HepG2 (cell line): ENCODE data around the gene HACD1. TPM values are rescaled to one million over a fixed set of nuclear protein-coding genes. Genes with fewer than 3 reads are reported as not detected.

Source experiments
- ATAC-seq: fragments of 200-7000 bp; cut with Tn5 transposase; 3 replicates; pipeline ENCODE4 v1.9.1; 2020; ENCODE audit warnings: mild to moderate bottlenecking, moderate library complexity
- BruUV-seq: library from RNA; stranded (reverse); fragments of 400-500 nt; replicated peaks from 2 replicates; lab custom pipeline; 2021; lab: Mats Ljungman, UMichigan
- CTCF ChIA-PET: fragments of 300-600 bp; formaldehyde crosslinking; extraction: SDS; loops from one replicate; lab custom pipeline; 2021; ENCODE audit warnings: low total read pairs, inconsistent platforms, low intra/inter-chr PET ratio; lab: Yijun Ruan, JAX
- POLR2A ChIA-PET: fragments of 350-600 bp; sonication (Branson Sonifier 250); formaldehyde crosslinking; loops from one replicate; lab custom pipeline; 2020; ENCODE audit warnings: antibody characterized with exemption, inconsistent platforms; lab: Yijun Ruan, JAX
- DNase-seq: peaks from one replicate; pipeline ENCODE4 v3.0.0-alpha.2; 2015; ENCODE audit warnings: low spot score
- FAIRE-seq: peaks from 3 replicates; lab custom pipeline; 2011; peaks lifted over from hg19 to GRCh38; lab: Jason Lieb, UNC
- H2AFZ ChIP-seq: one replicate; pipeline ENCODE4 v1.6.1; 2011; ENCODE audit warnings: low read length, inconsistent platforms
- H3K27ac ChIP-seq: fragments of 300-600 bp; 3 replicates; pipeline ENCODE4 v1.8.0; 2011; ENCODE audit warnings: mixed run types, mild to moderate bottlenecking, mixed read lengths, low read length, inconsistent platforms; ENCODE audit not compliant: insufficient read depth; ENCODE audit errors: extremely low read length
- H3K27me3 ChIP-seq, 2 experiments: fragments of 200-600 bp in 1 of 2; 2 replicates in 1 of 2; 3 replicates in 1 of 2; pipeline versions ENCODE4 v1.6.0 to v1.8.0; 2011; ENCODE audit warnings: low read length in 2 of 2, mild to moderate bottlenecking in 2 of 2, moderate library complexity in 2 of 2, inconsistent platforms in 1 of 2; ENCODE audit not compliant: insufficient read depth in 2 of 2, control insufficient read depth in 1 of 2
- H3K36me3 ChIP-seq, 2 experiments: fragments of 200-600 bp in 1 of 2; replicated peaks in 1 of 2; 2 replicates in 1 of 2; 3 replicates in 1 of 2; pipeline versions ENCODE4 v1.5.1 to v1.8.0; 2011; ENCODE audit warnings: low read length in 2 of 2, inconsistent platforms in 1 of 2; ENCODE audit not compliant: insufficient read depth in 2 of 2, control insufficient read depth in 1 of 2
- H3K4me1 ChIP-seq: 2 replicates; pipeline ENCODE4 v1.5.1; 2012; ENCODE audit warnings: low read length, inconsistent platforms; ENCODE audit not compliant: insufficient read depth
- H3K4me2 ChIP-seq: 2 replicates; pipeline ENCODE4 v1.6.0; 2011; ENCODE audit warnings: low read depth, low read length, inconsistent platforms
- H3K4me3 ChIP-seq, 3 experiments: fragments of 200-600 bp in 1 of 3; sonication (generic), shearing (Covaris generic) in 1 of 3; replicated peaks in 1 of 3; 2 replicates each; pipeline ENCODE4 v1.5.1; 2011 to 2016; ENCODE audit warnings: low read length in 3 of 3, inconsistent platforms in 2 of 3, low read depth in 2 of 3, mild to moderate bottlenecking in 2 of 3, control low read depth in 1 of 3, mixed read lengths in 1 of 3; ENCODE audit not compliant: insufficient read depth in 1 of 3
- H3K79me2 ChIP-seq: one replicate; pipeline ENCODE4 v1.6.1; 2011; ENCODE audit warnings: low read length, inconsistent platforms; ENCODE audit not compliant: insufficient read depth
- H3K9ac ChIP-seq: 2 replicates; pipeline ENCODE4 v1.6.0; 2011; ENCODE audit warnings: mild to moderate bottlenecking, low read depth, low read length, inconsistent platforms; ENCODE audit not compliant: insufficient read depth
- H3K9me3 ChIP-seq: 2 replicates; pipeline ENCODE4 v1.5.1; 2012; ENCODE audit warnings: mild to moderate bottlenecking, low read length
- H4K20me1 ChIP-seq: 2 replicates; pipeline ENCODE4 v1.6.0; 2011; ENCODE audit warnings: inconsistent platforms, mild to moderate bottlenecking, low read length, moderate library complexity; ENCODE audit not compliant: insufficient read depth
- ARID3A ChIP-seq: IDR thresholded peaks from 2 replicates; pipeline ENCODE4 v1.6.1; 2012; ENCODE audit warnings: low read depth, low read length, improper control_type of control experiment
- ATF7-NPFF ChIP-seq: sonication (generic); formaldehyde crosslinking; IDR thresholded peaks from 2 replicates; pipeline ENCODE4 v1.8.1; 2023; ENCODE audit warnings: mild to moderate bottlenecking, low read depth, missing genetic modification reagents, moderate library complexity
- CTCF ChIP-seq: sonication (generic); formaldehyde crosslinking; IDR thresholded peaks from 2 replicates; pipeline ENCODE4 v1.5.0; 2020; ENCODE audit warnings: mild to moderate bottlenecking, missing genetic modification reagents, moderate library complexity
- DPF2 ChIP-seq: sonication (generic); formaldehyde crosslinking; IDR thresholded peaks from 2 replicates; pipeline ENCODE4 v1.4.0; 2020; ENCODE audit warnings: mild to moderate bottlenecking, low read depth, missing genetic modification reagents, borderline replicate concordance
- FOXA3 ChIP-seq: IDR thresholded peaks from 2 replicates; pipeline ENCODE4 v1.6.1; 2016; ENCODE audit warnings: missing genetic modification reagents, missing compliant biosample characterization
- GATAD2A ChIP-seq: IDR thresholded peaks from 2 replicates; pipeline ENCODE4 v1.6.1; 2016
- GLI4 ChIP-seq: sonication (generic); formaldehyde crosslinking; IDR thresholded peaks from 2 replicates; pipeline ENCODE4 v1.5.1; 2020; ENCODE audit warnings: missing genetic modification reagents, mild to moderate bottlenecking, moderate library complexity, borderline replicate concordance
- HDAC6 ChIP-seq: fragments of 200-600 bp; sonication (generic); IDR thresholded peaks from 2 replicates; pipeline ENCODE4 v1.7.0; 2017; ENCODE audit warnings: mild to moderate bottlenecking, antibody characterized with exemption, low read length, low read depth
- KDM3A ChIP-seq: IDR thresholded peaks from 2 replicates; pipeline ENCODE4 v1.6.1; 2018; ENCODE audit warnings: low read depth, missing compliant biosample characterization
- MEIS2 ChIP-seq: sonication (generic); formaldehyde crosslinking; IDR thresholded peaks from 2 replicates; pipeline ENCODE4 v1.9.0; 2021; ENCODE audit warnings: mild to moderate bottlenecking, missing genetic modification reagents
- RAD21 ChIP-seq: fragments of 450-650 bp; formaldehyde crosslinking; IDR thresholded peaks from 2 replicates; pipeline ENCODE4 v1.5.0; 2020; ENCODE audit warnings: mild to moderate bottlenecking
- SMC3 ChIP-seq: IDR thresholded peaks from 2 replicates; pipeline ENCODE4 v1.6.1; 2011; ENCODE audit warnings: low read length, improper control_type of control experiment
- STAG1 ChIP-seq: sonication (generic); formaldehyde crosslinking; IDR thresholded peaks from 2 replicates; pipeline ENCODE4 v1.4.0; 2020; ENCODE audit warnings: missing genetic modification reagents
- ZGPAT ChIP-seq: IDR thresholded peaks from 2 replicates; pipeline ENCODE4 v1.6.1; 2016; ENCODE audit warnings: mild to moderate bottlenecking
- ZNF335 ChIP-seq: sonication (generic); formaldehyde crosslinking; IDR thresholded peaks from 2 replicates; pipeline ENCODE4 v1.4.0; 2020; ENCODE audit warnings: missing genetic modification reagents
- ZNF556 ChIP-seq: sonication (generic); formaldehyde crosslinking; IDR thresholded peaks from 2 replicates; pipeline ENCODE4 v1.4.0; 2020; ENCODE audit warnings: mild to moderate bottlenecking, missing genetic modification reagents, borderline replicate concordance
- ZNF570 ChIP-seq: sonication (generic); formaldehyde crosslinking; IDR thresholded peaks from 2 replicates; pipeline ENCODE4 v1.4.0; 2020; ENCODE audit warnings: mild to moderate bottlenecking, missing genetic modification reagents, borderline replicate concordance
- ZSCAN20 ChIP-seq: sonication (generic); formaldehyde crosslinking; IDR thresholded peaks from 2 replicates; pipeline ENCODE4 v1.4.0; 2020; ENCODE audit warnings: missing genetic modification reagents, mild to moderate bottlenecking, borderline replicate concordance
- WGBS: methylation state at CpG from one replicate; pipeline ENCODE4 v1.1.6; 2017; ENCODE audit warnings: low lambda C conversion rate; 5-methylcytosine and 5-hydroxymethylcytosine counted together
- in situ Hi-C: cut with HindIII; loops from 2 replicates; pipeline ENCODE4 v1.10.0; 2017; ENCODE audit warnings: low pct_unique_long_range_greater_than_20kb; ENCODE audit not compliant: extremely low pct_ligation_motif_present
- intact Hi-C: fragments of 100-400 bp; cut with micrococcal nuclease; formaldehyde crosslinking; loops from one replicate; pipeline ENCODE4 v1.10.0; 2022; ENCODE audit not compliant: unreplicated experiment
- polyA plus RNA-seq, 8 experiments: library from polyadenylated mRNA; depleted of rRNA in 3 of 8; stranded (reverse) in 7 of 8; unstranded in 1 of 8; fragments of >200 nt; fragmentation: Illumina TruSeq in 4 of 8; extraction: Trizol in 4 of 8; gene quantifications; 2 replicates each; pipeline versions ENCODE4 v1.2.1 to v1.2.3, GENCODE V29; 2011 to 2016; ENCODE audit warnings: low read depth in 4 of 8, missing spikeins in 1 of 8, mixed read lengths in 1 of 8; ENCODE audit not compliant: insufficient read depth in 1 of 8
- total RNA-seq, 5 experiments: library from RNA; depleted of rRNA; stranded (reverse); fragments of >200 nt; fragmentation: Illumina TruSeq; extraction: Trizol; gene quantifications; 2 replicates each; pipeline ENCODE4 v1.2.3, GENCODE V29; 2016; ENCODE audit warnings: low read depth in 1 of 5

HACD1 gene
- total and polyA plus RNA-seq, 2 of the 13 experiments (the other 11 are each of a cell fraction or from before 2014, with no cell fraction given), result 43.4 to 47.6 TPM

- H3K4me3 ChIP-seq, result no peak overlapping the region
- H2AFZ ChIP-seq, result no peak overlapping the region
- peak; percentile 77 for FAIRE-seq
- intact Hi-C loops (loop anchor here (1.0 to 10.0 kb wide), 3 partner anchors 136 to 607 kb away; no protein-coding TSS in a partner anchor), in situ Hi-C loops (loop anchor here (5.0 to 25.0 kb wide), 3 partner anchors 135 to 607 kb away; no protein-coding TSS in a partner anchor)
- no peak overlapping the region for H3K4me2 ChIP-seq
- ChIA-PET POLR2A (no interaction called here), CTCF (interaction anchor here (2.1 to 2.7 kb wide), 3 partner anchors 129 to 497 kb away, joined by 8 to 43 read pairs (median 17); no protein-coding TSS in a partner anchor)
- H3K9me3 ChIP-seq, result no peaks in the 10 kb centered on the region
- 63% methylated on average over 9 of the region's 9 CpGs for WGBS
- no peaks in the 10 kb centered on the region for H3K27me3 ChIP-seq
- peak; percentile 45 for DNase-seq
- no peaks in the 10 kb centered on the region for H3K4me1 ChIP-seq
- no peak overlapping the region for H3K27ac ChIP-seq
- H4K20me1 ChIP-seq, result no peaks in the 10 kb centered on the region; the same call in 1 of the 2 replicates
- H3K36me3 ChIP-seq, result 0 out of 5 replicates have a peak, but pooled peaks cover 0 to 3% of the 10 kb centered on the region in 2 experiments
- H3K9ac ChIP-seq, result no peak overlapping the region
- H3K79me2 ChIP-seq, result no peaks in the 10 kb centered on the region
- peak; percentile 88 for ATAC-seq
- no TSS peak for BruUV-seq
- TF ChIP-seq RAD21 (peak; percentile 66), GLI4 (no peak), ZNF335 (CRISPR knock-in tag) (0 out of 2 replicates have a peak, but pooled peaks have one; percentile 20), SMC3 (peak; percentile 75), MEIS2 (no peak), ZSCAN20 (no peak), GATAD2A (CRISPR knock-in tag) (0 out of 2 replicates have a peak, but pooled peaks have one; percentile 17), FOXA3 (0 out of 2 replicates have a peak, but pooled peaks have one; percentile 12), ATF7-NPFF (no peak), STAG1 (CRISPR knock-in tag) (peak; percentile 89), KDM3A (no peak), CTCF (CRISPR knock-in tag) (peak; percentile 86), ZGPAT (CRISPR knock-in tag) (0 out of 2 replicates have a peak, but pooled peaks have one; percentile 18), ARID3A (peak; percentile 75), ZNF556 (no peak), DPF2 (CRISPR knock-in tag) (no peak), ZNF570 (no peak), HDAC6 (no peak)
Observed at GRCh38 chr10:17607603-17608332, 9.4 kb downstream of the HACD1 start.
